HG03571 (cell line): ENCODE data around the gene CD248.
"Not testable (repeated sequence)": the region's sequence is repeated elsewhere in the genome, so short reads cannot be mapped to it uniquely, and the experiment has no call there.

ENCODE experiments used
- ATAC-seq: cut with Tn5 transposase; IDR thresholded peaks from one replicate; pipeline ENCODE4 v1.9.1; 2021; ENCODE audit not compliant: unreplicated experiment

CD248 gene

DNA sequence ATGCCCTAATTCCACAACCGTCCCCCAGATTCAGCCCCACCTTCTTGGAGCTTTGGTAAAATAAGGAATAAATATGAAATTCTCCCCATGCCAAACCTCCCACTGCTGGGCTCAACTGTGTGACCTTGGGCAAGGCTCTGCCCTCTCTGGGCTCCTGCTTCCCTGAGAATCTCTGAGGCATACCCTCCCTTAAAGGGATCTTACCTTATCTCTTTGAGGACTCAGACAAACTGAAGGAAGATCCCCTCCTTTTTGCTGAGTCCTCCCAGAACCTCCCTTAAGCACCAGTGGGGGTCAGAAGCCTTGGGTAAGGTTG is 2.7 kb downstream of the CD248 start:
- ATAC-seq = no peak

DNA sequence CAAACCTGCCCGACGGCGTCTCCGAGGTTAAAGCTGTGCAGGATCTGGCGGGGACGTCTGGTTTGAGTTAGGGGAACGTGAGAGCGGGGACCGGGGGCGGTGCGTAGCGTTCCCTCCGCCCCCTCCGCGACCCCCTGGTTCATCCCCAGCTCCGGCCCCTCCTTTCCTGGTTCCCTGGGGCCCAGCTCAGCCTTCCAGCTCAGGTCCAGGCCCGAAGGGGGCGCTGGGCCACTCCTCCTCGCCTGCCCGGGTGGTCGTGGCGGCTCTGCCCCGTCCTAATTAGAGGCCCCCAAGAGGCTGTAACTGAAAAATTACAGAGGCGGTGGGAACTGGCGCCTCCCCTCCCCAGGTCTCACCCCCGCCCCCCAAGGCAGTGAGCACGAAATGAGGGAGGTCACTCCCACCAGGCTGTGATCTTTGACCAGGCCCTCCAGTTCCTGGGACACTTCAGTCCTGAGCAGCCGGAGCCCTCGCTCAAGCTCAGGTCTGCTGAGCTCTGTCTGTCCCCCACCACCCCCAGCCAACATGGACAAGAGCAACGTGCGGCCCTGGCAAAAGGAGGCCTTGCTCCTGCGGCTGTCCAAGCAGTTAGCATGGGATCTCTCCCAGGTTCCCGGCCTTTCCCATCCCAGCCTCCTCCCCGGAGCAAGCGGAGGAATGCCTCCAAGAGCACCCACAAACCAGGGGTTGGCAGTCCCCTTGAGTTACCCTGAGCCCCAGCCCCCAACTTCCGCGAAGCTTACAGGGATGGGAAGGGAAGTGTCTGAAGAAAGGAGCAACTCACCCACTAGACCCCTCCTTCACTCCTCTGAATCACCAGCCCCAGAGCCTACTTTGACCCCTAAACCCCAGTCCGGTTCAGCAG is 3.3 kb downstream of the CD248 start:
- ATAC-seq = no peak

DNA sequence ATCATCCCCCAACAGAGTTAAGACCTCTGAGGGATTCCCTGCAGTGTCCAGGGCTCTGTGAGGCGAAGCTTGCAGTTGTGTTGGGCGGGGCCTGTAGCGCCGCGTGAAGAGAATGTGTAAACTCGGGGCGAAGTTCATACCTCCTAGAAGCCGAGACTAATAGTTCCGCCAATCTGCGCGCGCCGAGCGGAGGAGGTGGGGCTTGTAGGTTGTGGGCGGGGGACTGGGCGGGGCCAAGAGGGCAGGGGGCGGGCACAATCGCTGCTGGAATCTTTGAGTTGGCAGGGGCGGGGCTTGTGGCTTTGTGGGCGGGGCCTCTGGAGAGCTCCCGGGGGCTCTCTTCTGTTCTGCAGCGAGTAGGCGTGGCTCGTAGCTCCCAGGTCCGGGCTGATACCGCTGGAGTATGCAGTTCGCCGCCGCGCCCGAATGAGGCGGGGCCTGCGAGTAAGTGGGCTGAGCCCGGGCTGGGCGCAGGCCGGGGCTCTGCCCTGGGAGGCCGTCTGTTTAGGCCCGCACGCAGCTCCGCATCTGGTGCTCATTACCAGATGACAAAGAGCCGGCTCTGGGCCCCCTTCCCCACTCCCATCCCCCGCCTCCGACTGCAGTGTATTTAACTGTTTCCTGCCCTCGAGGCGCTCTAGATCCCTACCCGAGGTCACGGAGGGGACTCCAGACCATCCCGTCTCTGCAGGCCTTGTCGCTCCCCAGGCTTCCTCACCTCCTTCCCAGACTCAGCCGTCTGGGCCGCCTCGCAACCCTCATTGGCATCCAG is 4.1 kb downstream of the CD248 start:
- ATAC-seq = peak; percentile 43

DNA sequence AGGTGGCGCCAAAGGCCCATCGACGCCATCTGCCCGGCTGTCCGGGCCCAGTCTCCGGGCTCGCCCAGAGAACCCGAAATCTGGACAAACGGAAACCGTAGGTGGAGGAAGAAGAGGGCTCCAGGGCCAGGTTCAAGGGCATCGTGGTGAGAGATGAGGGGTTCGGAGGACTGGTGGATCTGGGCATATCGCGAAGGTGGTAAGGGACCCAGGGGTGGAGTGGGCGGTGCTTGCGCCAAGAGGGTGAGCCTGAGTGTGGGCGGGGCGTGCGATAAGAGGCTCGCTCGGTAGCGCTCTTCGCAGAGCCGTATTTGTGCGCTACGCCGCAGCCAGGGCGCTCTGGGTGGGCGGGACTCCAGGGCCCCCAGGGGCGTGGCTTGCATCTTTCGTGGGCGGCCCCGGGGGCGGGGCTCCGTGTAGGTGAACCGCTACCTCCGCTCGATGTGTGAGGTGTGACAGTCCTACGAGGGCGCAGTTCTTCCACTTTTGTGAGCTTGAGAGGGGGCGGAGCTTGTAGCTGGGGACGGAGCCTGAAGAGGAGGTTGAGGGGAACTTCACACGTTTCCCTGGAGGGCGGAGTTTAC is 4.8 kb downstream of the CD248 start:
- ATAC-seq = peak; percentile 71

DNA sequence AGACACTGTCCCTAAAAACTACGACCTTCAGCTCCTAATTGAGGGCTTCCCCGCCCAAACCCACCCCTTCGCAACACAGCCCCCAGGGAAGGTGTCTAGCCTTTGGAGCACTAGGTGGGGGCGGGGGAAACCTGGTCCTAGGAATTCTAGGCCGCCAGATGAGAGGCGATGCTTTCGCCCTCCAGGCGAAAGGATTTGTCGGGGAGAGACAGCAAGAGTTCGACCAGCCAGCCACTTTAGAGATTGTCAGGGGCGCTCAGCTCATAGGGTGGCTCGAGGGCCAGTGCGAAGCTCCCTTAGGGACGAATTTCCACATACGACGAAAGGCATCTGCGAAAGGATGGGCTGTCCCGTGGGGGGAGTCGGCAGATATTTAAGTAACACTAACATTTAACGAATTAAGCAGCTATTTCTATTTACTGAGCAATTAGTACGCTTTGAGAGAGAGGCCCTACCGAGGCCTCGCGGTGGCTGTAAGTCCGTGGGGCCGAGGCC is 5.3 kb downstream of the CD248 start:
- ATAC-seq = no peak

DNA sequence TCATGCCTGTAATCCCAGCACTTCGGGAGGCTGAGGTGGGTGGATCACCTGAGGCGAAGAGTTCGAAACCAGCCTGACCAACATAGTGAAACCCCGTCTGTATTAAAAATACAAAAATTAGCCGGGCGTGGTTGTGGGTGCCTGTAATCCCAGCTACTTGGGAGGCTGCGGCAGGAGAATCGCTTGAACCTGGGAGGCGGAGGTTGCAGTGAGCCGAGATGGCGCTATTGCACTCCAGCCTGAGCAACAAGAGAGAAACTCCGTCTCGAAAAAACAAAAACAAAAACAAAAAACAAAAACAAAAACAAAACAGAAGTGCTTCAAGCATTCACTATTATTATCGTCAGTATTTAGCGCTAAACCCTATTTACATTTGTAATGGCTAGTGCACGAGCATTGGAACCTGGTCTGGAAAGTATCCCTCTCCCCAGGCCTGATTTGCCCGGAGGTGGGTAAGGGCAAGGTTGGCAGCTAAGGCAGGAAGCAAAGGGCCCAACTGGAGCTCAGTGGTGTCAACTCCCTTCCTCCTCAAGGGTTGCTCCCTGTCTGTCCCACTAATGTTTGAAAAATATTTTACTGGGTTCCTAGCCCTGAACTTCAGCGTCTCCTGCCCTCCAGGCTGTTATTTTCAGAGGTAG is 5.9 kb downstream of the CD248 start:
- not testable (repeated sequence) for ATAC-seq

DNA sequence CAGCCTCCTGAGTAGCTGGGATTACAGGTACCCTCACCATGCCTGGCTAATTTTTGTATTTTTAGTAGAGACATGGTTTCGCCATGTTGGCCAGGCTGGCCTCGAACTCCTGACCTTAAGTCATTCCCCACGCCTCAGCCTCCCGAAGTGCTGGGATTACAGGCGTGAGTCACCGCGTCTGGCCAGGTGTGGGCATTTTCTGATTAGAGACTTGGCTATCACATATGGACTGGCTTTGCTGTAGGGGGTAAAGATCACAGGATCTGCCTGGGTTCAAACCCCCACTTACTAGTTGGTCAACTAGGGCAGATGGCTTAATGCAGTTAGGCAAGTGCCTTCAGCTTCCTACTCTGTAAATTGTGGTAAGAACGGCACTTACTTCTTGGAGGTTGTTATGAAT is 6.5 kb downstream of the CD248 start:
- no peak for ATAC-seq

DNA sequence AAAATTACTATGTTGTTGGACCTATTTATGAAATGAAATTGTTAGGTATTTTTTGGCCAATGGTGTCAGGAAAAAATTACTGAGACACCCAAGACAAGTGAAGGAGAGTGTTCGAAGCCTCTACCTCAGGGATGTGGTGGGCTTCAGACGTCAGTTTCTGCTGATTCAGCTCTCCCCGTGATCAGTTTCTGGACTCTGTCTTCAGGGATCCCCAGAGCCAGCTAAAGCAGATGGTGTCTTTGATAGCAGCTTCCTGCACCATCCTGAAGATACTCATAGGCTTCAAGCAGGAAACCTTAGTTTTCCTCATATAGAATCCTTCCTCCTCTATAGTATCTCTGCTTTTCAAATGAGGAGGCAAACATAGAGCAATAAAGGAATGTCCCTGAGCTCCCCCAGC is 7.4 kb downstream of the CD248 start:
- ATAC-seq = no peak

DNA sequence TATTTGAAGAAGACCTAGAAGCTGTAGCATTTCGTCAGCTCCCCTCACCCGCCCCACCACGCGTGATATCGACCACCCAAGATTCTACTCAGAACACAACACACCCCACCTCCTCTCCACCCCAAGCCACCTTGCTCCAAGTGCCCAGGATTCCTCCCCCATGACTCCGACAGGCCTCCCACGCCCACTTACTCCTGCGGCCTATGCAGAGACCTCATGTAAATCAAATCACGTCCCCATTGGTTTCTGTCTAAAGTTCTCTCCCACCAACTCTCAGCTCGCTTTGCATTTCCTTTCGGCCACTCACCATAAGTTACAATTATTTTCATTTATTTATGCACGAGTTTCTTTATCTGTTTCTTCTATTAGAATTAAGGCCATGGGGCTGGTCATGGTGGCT is 14.2 kb downstream of the CD248 start:
- ATAC-seq = no peak

DNA sequence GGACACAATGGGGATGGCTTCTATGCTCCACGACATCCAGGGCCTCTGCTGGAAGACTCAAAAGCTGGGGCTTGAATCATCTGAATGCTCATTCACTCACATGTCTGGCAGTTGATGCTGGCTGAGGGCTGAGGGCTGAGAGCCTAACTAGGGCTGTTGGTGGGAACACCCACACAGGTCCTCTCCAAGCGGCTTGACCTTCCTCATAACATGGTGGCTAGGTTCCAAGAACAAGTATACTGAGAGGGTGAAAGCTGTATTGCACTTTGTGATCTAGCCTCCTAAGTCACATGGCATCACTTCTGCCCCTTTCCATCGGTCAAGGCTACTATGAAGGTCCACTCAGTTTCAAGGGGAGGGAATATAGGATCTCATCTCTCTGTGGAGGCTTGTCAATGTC is 17.7 kb downstream of the CD248 start:
- ATAC-seq = no peak

DNA sequence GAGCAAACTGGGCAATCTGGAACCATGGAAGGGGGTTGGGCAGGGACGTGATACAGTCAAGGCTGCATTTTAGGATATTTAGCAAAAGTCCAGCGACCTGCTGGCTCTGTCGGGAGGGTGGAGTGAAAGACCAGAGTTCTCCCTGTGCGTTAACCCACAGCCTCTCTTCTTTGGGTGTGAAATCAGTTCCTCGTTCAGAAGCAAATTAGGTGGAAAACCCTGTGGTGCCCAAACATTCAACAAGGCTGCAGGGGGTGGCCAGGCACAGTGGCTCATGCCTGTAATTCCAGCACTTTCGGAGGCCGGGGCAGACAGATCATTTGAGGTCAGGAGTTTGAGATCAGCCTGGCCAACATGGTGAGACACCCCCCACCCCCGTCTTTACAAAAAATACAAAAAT is 19.2 kb downstream of the CD248 start:
- ATAC-seq = no peak

DNA sequence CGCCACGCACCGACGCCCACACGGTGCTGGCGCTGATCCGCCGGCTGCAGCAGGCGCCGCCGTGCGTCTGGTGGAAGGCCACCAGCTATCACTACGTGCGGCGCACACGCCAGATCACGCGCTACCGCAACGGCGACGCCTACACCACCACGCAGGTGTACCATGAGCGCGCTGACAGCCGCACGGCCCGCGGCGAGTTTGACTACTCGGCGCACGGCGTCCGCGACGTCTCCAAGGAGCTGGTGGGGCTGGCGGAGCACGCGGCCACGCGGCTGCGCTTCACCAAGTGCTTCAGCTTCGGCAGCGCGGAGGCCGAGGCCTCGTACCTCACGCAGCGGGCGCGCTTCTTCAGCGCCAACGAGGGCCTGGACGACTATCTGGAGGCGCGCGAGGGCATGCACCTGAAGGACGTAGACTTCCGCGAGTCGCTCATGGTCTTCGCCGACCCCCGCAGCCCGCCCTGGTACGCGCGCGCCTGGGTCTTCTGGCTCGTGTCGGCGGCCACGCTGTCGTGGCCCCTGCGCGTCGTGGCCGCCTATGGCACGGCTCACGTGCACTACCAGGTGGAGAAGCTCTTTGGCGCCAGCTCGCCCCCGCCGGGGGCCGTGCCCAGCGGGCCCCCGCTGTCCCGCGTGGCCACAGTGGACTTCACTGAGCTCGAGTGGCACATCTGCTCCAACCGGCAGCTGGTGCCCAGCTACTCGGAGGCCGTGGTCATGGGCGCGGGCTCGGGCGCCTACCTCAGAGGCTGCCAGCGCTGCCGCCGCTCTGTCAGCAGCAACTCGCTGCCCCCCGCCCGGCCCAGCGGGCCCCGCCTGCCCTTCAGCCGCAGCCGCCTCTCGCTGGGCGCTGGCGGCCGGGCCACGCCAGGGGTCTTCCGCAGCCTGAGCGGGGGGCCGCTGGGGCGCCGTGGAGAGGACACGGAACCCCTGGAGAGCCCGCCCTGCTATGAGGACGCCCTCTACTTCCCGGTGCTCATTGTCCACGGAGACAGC is 21.9 kb downstream of the CD248 start:
- no peak for ATAC-seq

DNA sequence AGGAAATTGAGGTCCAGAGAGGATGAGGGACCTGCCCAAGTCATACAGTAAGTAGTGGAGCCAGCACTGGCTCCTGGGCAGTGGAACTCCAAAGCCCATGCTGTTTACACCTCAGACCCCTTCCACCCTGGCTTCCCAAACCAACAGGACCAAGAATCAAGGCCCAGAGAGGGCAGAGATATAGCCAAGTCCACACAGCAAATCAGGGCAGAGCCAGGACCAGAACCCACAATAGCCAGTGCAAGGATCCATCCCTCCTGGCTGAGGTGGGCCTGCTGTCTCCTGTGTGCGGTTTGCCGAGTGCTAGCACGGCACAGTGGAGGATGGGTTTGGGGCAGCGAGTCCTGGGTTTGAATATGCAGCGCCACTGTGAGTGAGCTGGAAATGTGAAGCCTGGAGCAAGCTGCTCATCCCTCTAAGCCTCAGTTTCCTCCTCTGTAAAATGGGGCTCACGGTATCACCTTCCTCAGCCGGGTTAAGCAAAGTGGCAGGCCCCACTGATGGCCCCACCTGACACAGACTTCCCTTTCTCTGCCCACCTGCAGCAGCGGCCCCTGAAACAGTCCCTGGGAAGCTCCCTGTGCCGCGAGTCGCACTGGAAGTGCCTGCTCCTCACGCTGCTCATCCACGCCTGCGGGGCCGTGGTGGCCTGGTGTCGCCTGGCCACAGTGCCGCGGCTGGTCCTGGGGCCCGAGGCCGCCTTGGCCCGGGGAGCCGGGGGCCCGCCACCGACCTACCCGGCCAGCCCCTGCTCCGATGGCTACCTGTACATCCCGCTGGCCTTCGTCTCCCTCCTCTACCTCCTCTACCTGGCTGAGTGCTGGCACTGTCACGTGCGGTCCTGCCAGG is 22.8 kb downstream of the CD248 start:
- ATAC-seq = no peak

DNA sequence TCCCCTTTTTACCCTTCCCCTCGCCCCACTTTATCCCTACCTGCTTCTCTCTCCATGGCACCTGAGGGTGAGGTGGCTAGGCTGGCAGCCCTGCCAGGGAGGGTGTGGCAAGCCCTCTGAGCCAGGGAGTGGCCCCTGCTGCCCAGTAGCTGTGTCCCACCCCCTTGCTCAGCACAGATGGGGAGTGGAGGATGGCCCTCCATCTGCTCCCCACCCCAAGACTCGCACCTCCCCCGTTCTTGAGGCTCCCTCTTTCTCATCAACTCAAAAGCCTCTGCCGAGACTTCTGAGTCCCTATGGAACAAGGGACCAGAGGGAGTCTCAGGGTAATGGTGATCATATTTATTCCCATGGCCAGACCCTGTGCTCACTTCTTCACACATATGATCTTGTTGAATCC is 23.5 kb downstream of the CD248 start:
- ATAC-seq = no peak

DNA sequence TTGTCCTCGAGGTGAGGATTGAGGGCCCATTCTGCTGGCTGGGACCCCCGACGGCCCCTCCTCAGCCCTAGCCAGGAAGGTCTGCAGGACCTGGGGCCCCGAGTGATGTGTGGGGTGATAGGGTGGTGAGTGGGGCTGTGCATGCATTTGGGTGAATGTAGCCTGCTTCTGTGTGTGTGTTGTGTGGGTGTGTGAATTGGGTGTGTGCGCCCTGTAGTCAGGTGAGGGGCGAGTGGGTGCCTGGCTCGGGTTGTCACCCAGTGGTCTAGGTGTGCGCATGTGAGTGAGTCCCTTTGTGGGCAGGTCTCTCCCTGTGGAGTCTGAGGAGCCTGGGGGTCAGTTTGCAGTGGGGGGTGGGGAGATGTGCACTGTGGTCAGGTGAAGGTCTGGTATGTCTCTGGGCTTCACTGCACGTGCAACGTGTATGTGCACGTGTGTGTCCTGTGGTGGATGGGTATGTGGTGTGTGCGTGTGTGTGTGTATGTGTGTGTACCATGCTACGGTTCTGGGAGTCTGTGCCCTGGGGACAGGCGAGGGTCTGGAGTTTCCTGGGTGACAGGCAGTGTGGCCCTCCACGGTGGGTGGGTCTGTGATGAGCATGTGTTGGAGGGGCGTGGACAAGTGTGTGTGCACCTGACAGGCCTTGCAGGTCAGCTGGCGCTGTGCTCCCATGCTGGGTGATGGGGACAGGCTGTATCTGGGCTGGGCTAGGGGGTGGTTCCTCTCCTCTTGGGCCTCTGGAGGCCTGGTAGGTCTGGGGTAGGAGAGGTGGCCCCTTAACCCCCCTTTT is 24.1 kb downstream of the CD248 start:
- no peak for ATAC-seq

DNA sequence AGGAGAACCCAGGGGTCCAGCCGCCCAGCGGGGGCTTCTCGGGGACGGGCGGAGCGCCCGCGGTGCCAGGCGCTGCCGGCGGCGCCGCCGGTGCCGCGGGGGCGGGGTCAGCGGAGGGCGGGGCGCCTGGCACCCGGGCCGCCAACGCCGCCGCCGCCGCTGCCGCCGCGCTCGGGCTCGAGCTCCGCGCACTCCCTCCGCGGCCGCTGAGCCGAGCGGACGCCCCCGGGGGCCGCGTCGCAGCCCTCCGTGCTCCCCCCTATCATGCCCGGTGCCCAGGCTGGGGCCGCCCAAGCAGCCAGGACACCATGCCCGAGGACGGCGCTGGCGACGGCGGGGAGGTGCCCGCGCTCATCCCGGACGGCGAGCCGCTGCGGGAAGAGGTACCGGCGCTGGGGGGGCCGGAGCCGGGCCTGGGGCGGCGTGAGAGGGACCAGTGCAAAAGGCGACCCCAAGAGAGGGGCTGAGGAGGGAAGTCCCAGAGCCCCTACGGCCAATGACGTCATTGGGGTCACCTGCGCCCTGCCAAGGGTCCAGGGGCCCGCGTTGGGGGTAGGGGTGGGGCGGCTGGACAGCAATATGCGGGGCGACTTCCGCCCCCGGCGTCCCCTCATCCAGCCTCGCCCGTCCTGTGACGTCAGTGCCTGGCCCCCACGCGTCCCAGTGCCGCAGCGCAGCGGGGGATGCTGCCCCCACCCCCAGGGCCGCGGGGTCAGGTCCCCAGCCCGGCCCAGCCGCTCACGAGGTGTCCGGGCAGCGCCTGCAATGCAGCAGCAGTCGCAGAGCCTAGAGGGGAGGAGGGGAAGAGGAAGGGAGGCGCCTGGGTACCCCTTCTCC is 24.9 kb downstream of the CD248 start, which contains the start of gene TMEM151A:
Gene TMEM151A, plus strand, starts transcription at position 189 of the 837 bp plus-strand sequence. Its CDS starts 120 bp downstream, at position 309.
- no peak for ATAC-seq

DNA sequence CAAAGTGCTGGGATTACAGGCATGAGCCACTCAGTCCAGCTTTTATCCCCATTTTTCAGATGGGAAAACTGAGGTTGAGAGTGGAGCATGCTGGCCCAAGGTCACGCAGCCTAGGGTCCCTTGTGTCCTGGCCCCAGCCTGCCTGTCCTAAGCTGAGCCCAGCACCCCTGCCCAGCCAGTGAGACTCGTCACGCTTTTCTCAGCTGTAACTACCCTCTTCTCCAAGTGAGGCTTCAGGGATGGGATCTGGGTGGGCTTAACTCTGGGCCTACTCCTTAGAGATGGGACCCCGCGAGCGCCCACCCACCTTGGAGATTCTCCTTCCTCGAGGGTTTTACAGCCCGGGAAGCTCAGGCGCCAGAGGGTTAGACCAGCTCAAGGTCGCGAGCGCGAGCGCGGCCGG is 25.5 kb downstream of the CD248 start:
- no peak for ATAC-seq

DNA sequence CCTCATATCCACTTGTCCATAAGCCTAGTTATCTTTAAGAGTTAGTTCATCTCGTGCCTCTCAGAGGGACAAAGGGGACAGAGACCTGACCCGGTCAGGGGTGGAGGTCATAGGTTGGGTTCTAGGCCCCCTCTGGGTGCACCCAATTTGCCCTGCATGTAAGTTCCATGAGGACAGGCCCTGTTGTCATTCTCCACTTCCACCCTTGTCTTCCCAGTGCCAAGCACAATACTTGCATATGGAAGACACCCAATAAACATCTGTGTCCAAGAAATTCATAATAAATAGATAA is 26.6 kb downstream of the CD248 start:
- ATAC-seq = no peak
